Measurements from ENCODE around the gene CNOT3. TPM values are rescaled to one million over a fixed set of nuclear protein-coding genes. Genes with fewer than 3 reads are reported as not detected.

The CNOT3 gene
- total RNA-seq, 1 donor from 2014 or later = 39.4 TPM

DNA sequence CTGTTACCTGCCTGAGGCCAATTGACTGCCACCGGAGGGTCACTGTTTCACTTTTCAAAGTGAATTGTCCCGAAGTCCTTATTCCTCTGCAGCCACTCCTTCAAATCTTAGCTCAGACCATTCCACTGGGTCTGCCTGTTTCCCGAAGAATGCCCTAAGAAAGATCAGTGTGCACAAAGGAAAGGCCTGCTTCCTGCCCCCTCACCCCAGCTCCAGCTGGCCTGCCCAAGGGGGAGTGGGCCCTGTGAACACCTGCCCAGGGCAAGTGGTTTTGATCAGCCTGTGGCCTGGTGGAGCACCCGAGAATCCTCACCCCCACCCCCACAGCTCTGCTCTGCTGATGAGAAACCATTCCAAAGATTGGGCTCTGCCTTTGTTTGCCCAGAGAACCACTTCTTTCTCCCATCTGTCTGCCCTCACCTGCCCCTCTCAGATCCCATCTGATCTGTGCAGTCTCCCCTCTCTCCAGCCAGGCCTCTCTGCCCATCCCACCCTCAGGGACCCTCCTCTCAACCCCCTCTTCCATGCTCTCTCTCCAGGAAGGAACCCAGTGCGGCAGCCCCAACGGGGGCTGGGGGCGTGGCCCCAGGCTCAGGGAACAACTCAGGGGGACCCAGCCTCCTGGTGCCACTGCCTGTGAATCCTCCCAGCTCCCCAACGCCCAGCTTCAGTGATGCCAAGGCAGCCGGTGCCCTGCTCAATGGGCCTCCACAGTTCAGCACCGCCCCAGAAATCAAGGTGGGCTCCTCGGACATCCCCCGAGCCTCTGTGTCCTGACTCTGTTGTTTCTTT, 11.7 kb downstream of the CNOT3 start:
- Histone ChIP-seq H3K27ac (no peak overlapping the region), H3K27me3 (no peaks in the 10 kb centered on the region), H3K4me1 (no peaks in the 10 kb centered on the region), H3K4me3 (no peak overlapping the region), H3K36me3 (peaks cover 95% of the 10 kb centered on the region), H3K9me3 (no peaks in the 10 kb centered on the region)
- no peak for TF ChIP-seq CTCF (IDR thresholded peaks at IDR 0.05)
- DNase-seq (no peak), ATAC-seq (no peak)
- intact Hi-C loops (cut with DNase I) = no loop called here

DNA sequence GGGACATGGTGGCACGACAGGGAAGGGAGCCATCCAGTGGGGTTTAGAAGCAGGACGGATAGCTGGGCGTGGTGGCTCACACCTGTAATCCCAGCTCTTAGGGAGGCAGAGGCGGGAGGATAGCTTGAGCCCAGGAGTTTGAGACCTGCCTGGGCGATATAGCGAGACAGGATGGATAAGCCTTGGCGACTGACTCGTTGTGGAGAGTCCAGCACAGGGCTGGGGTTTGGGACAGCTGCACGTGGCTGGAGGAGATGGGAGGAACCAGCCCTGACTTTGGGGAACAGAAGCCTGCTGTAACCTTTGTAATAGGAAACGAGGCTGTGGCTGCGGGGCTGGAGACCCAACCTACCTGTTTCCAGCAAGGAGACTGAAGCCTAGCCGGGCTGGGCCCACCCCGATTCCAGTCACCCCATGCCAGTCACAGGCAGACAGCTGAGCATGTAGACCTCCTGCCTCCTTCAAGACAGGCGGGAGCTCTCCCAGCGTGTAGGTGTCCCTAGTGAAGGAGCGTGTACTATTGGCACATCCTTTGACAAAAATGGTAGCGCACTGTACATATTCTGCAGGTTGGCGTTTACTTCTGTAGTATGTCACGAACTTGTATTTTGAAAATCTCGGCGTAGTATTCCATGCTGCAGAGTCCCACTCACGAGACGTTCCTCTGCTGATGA, 13.9 kb downstream of the CNOT3 start:
- no peak for DNase-seq
- Histone ChIP-seq H3K36me3 (peaks cover 95% of the 10 kb centered on the region), H3K4me3 (no peak overlapping the region), H3K4me1 (no peaks in the 10 kb centered on the region), H3K9me3 (no peaks in the 10 kb centered on the region), H3K27ac (no peak overlapping the region), H3K27me3 (no peaks in the 10 kb centered on the region)
- intact Hi-C loops (cut with DNase I) = no loop called here
- TF ChIP-seq CTCF (IDR thresholded peaks at IDR 0.05) = no peak
- ATAC-seq = no peak

DNA sequence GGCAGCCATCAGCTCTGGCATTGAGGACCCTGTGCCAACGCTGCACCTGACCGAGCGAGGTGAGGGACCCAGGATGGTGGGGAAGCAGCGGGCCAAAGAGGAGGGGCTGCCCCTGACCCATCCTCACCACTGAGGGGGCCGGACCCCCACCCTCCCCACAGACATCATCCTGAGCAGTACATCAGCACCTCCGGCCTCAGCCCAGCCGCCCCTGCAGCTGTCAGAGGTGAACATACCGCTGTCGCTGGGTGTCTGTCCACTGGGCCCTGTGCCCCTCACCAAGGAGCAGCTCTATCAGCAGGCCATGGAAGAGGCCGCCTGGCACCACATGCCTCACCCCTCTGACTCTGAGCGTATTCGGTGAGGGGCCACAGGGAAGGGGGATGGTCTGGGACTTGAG, 14.7 kb downstream of the CNOT3 start:
- Histone ChIP-seq H3K27me3 (no peaks in the 10 kb centered on the region), H3K27ac (no peak overlapping the region), H3K4me1 (no peaks in the 10 kb centered on the region), H3K9me3 (no peaks in the 10 kb centered on the region), H3K4me3 (no peak overlapping the region), H3K36me3 (peaks cover 95% of the 10 kb centered on the region)
- no peak for ATAC-seq
- no peak for DNase-seq
- intact Hi-C loops (cut with DNase I) = no loop called here
- TF ChIP-seq CTCF (IDR thresholded peaks at IDR 0.05) = no peak

DNA sequence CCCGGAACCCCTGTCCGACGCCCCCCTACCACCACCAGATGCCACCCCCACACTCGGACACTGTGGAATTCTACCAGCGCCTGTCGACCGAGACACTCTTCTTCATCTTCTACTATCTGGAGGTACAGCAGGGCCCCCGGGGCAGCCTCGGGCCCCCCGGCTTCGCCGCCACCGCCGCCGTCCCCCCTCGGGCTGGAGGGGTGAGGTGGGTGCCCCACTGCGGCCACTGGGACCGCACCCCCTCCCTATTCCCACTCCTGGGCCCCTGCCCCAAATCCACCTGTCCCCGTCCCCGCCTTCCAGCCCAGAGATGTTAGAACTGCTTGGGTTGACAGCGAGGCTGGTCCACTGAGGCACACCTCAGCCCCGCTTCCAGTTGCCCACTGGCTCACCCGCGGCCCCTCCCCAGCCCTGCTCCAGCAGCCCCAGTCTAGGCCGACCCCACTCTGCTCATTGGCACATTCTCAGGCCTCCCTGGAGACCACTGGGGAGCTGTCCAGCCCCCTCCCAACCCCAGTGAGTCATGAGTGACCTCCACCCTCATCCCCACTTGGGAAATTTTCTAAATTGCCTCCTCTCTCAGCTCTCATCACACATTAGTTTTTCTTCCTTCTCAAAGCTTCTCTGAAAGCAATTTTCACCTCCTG, 15.4 kb downstream of the CNOT3 start:
- intact Hi-C loops (cut with DNase I) = no loop called here
- ATAC-seq (no peak), DNase-seq (no peak)
- no peak overlapping the region for H3K4me3 ChIP-seq
- H3K9me3 ChIP-seq = no peaks in the 10 kb centered on the region
- no peak for TF ChIP-seq CTCF (IDR thresholded peaks at IDR 0.05)
- H3K4me1 ChIP-seq = no peaks in the 10 kb centered on the region
- no peak overlapping the region for H3K27ac ChIP-seq
- no peaks in the 10 kb centered on the region for H3K27me3 ChIP-seq
- H3K36me3 ChIP-seq = peaks cover 98% of the 10 kb centered on the region

DNA sequence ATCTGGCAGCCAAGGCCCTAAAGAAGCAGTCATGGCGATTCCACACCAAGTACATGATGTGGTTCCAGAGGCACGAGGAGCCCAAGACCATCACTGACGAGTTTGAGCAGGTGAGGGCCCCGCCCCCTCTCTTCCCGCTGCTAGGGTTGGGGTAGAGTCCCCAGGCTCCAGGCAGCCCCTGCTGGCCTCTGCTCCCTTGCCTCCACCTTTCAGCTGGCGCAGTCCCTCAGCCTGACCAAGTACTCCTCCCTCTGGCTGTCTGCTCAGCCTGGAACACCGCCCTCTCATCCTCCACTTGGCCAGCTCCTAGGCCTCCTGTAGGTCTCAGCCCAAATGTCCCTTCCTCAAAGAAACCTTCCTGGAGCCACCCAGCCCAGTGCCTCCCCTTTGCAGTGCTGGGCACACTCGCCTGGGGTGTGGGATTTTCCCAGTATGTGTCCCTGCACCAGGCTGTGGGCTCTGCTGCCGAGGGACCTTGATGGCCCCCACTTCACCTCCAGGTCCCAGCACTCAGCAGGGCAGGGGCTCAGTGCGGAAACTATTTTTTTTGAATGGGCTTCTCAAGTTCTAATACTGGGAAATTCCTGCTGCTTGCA, 16.3 kb downstream of the CNOT3 start:
- TF ChIP-seq CTCF (IDR thresholded peaks at IDR 0.05) = no peak
- Histone ChIP-seq H3K4me1 (peaks cover 8% of the 10 kb centered on the region), H3K9me3 (no peaks in the 10 kb centered on the region), H3K27ac (no peak overlapping the region), H3K4me3 (no peak overlapping the region), H3K27me3 (no peaks in the 10 kb centered on the region), H3K36me3 (peaks cover 94% of the 10 kb centered on the region)
- intact Hi-C loops (cut with DNase I) = no loop called here
- DNase-seq (no peak), ATAC-seq (no peak)

All from upper lobe of right lung (tissue), 1 donor.